Upper lobe of right lung (tissue), 1 donor: ENCODE data around the gene SLC1A5. TPM values are rescaled to one million over a fixed set of nuclear protein-coding genes. Genes with fewer than 3 reads are reported as not detected.
A peak's percentile ranks its signal among the peaks of the same experiment; 100 is the strongest.

Experiments
- ATAC-seq: fragments of 200-7000 bp; cut with Tn5 transposase; one replicate; pipeline ENCODE4 v1.9.1; 2020; ENCODE audit warnings: mild to moderate bottlenecking, moderate library complexity
- DNase-seq: peaks from one replicate; pipeline ENCODE4 v3.0.0-alpha.2; 2020
- H3K27ac ChIP-seq: fragments of 200-600 bp; one replicate; pipeline ENCODE4 v1.8.0; 2022
- H3K27me3 ChIP-seq: fragments of 200-600 bp; one replicate; pipeline ENCODE4 v1.8.0; 2022; ENCODE audit warnings: mild to moderate bottlenecking
- H3K36me3 ChIP-seq: fragments of 200-600 bp; one replicate; pipeline ENCODE4 v1.8.0; 2022
- H3K4me1 ChIP-seq: fragments of 200-600 bp; one replicate; pipeline ENCODE4 v1.8.0; 2022
- H3K4me3 ChIP-seq: fragments of 200-600 bp; one replicate; pipeline ENCODE4 v1.8.0; 2022; ENCODE audit warnings: mild to moderate bottlenecking
- H3K9me3 ChIP-seq: fragments of 200-600 bp; one replicate; pipeline ENCODE4 v1.8.0; 2022
- intact Hi-C: fragments of 100-400 bp; cut with DNase I; formaldehyde crosslinking; loops from one replicate; pipeline ENCODE4 v1.11.0; 2022
- total RNA-seq: library from RNA; stranded (reverse); fragmentation: NEBNext Ultra II Directional; extraction: Animal tissue kit (Norgen Biotek cat#: 25700); gene quantifications from one replicate; pipeline ENCODE4 v1.2.1, GENCODE V29; 2021
- TF ChIP-seq, protein P1 (sequence below): fragments of 200-600 bp; IDR thresholded peaks from one replicate; pipeline ENCODE4 v1.8.0; 2022; ENCODE audit warnings: antibody characterized with exemption
- donor health status: DM: no; HTN: yes; CAD: no; lungs with severe emphysema.

Gene SLC1A5
- total RNA-seq, 1 donor from 2014 or later: 133 TPM

GRCh38 chr19:46791944-46792343 is 3.5 kb upstream of the SLC1A5 start:
- no peak overlapping the region for H3K27ac ChIP-seq
- no peak overlapping the region for H3K4me3 ChIP-seq
- H3K27me3 ChIP-seq: no peaks in the 10 kb centered on the region
- TF ChIP-seq, protein P1, sequence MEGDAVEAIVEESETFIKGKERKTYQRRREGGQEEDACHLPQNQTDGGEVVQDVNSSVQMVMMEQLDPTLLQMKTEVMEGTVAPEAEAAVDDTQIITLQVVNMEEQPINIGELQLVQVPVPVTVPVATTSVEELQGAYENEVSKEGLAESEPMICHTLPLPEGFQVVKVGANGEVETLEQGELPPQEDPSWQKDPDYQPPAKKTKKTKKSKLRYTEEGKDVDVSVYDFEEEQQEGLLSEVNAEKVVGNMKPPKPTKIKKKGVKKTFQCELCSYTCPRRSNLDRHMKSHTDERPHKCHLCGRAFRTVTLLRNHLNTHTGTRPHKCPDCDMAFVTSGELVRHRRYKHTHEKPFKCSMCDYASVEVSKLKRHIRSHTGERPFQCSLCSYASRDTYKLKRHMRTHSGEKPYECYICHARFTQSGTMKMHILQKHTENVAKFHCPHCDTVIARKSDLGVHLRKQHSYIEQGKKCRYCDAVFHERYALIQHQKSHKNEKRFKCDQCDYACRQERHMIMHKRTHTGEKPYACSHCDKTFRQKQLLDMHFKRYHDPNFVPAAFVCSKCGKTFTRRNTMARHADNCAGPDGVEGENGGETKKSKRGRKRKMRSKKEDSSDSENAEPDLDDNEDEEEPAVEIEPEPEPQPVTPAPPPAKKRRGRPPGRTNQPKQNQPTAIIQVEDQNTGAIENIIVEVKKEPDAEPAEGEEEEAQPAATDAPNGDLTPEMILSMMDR: no peak
- H3K4me1 ChIP-seq: peaks cover 14% of the 10 kb centered on the region
- no peak for ATAC-seq
- intact Hi-C loops: no loop called here
- no peaks in the 10 kb centered on the region for H3K9me3 ChIP-seq
- H3K36me3 ChIP-seq: no peaks in the 10 kb centered on the region
- no peak for DNase-seq

- peaks cover 30% of the 10 kb centered on the region for H3K4me1 ChIP-seq
- no peak overlapping the region for H3K4me3 ChIP-seq
- H3K36me3 ChIP-seq: no peaks in the 10 kb centered on the region
- ATAC-seq (no peak), DNase-seq (no peak)
- TF ChIP-seq, protein P1: no peak
- no peaks in the 10 kb centered on the region for H3K9me3 ChIP-seq
- intact Hi-C loops: no loop called here
- no peaks in the 10 kb centered on the region for H3K27me3 ChIP-seq
- H3K27ac ChIP-seq: no peak overlapping the region
Measured at GRCh38 chr19:46789371-46789770, 977 bp upstream of the SLC1A5 start.

- intact Hi-C loops: no loop called here
- Histone ChIP-seq H3K36me3 (peaks cover 3% of the 10 kb centered on the region), H3K4me3 (peak overlapping the region; percentile 90), H3K27ac (no peak overlapping the region), H3K27me3 (no peaks in the 10 kb centered on the region), H3K9me3 (no peaks in the 10 kb centered on the region), H3K4me1 (peaks cover 34% of the 10 kb centered on the region)
- ATAC-seq (no peak), DNase-seq (no peak)
- TF ChIP-seq, protein P1: no peak
Measured at GRCh38 chr19:46788968-46789338, 559 bp upstream of the SLC1A5 start.

DNA sequence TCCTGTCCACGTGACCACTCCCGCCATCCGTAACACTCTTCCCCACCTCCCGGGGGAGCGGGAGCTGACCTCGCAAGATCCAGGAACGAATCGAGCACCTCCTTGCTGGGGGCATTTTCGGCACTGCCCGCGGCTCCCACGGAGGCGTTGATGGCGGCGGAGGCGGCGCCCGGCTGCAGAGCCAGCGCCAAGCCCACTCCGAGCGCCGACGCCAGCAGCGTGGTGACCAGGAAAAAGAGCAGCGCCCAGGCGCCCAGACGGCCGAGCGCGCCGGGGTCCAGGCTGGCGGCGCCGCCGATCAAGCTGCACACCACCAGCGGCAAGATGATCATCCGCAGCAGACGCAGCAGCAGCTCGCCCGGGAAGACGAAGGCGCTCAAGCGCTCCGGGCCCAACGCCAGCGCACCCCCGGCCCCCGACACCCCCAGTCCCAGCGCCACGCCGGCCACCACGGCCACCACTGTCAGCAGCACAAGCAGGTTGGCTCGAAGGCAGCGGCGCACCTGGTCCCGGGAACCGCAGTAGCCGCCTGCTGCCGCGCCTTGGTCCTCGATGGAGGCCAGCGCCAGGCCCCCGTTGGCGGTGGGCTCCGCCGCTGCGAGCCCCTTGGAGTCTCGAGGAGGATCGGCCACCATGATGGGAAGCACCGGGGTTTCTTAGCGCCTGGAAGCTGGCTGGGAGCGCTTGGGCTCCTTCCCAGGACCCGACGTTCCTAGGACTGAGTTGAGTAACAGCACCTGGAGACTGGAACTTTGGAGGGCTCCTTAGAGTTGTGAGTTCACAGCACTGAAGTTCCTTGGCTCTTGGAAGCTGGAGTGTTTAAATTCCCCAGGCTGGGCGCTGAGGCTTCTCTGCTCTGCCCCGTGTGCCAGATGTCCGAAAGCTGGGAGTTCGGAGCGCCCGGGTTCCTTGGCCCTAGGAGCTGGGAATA is 798 bp downstream of the SLC1A5 start:
- H3K9me3 ChIP-seq: no peaks in the 10 kb centered on the region
- DNase-seq (peak; percentile 84), ATAC-seq (peak; percentile 29)
- H3K36me3 ChIP-seq: peaks cover 16% of the 10 kb centered on the region
- peaks cover 35% of the 10 kb centered on the region for H3K4me1 ChIP-seq
- H3K27me3 ChIP-seq: no peaks in the 10 kb centered on the region
- peak overlapping the region; percentile 90 for H3K4me3 ChIP-seq
- TF ChIP-seq, protein P1: no peak
- intact Hi-C loops: no loop called here
- peak overlapping the region; percentile 92 for H3K27ac ChIP-seq

DNA sequence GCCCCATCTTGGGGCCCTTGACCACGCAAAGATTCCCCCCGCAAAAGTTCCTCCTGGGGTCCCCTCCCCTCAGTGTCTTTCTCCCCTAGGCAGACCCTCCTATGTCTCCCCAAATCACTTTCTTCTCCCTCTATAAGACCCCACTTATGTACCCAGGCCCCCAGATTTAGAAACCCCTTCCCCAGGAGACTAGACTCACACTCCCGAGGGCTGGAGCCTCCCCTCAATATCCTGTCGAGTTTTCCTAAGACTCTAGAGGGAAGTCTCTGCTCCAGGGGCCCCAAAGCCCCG is 1.4 kb downstream of the SLC1A5 start:
- H3K4me3 ChIP-seq: peak overlapping the region; percentile 90
- peak overlapping the region; percentile 92 for H3K27ac ChIP-seq
- H3K27me3 ChIP-seq: no peaks in the 10 kb centered on the region
- no peak for DNase-seq
- H3K9me3 ChIP-seq: no peaks in the 10 kb centered on the region
- ATAC-seq: no peak
- peaks cover 35% of the 10 kb centered on the region for H3K4me1 ChIP-seq
- TF ChIP-seq, protein P1: no peak
- intact Hi-C loops: no loop called here
- H3K36me3 ChIP-seq: peaks cover 22% of the 10 kb centered on the region
